Hippocampal formation (tissue), 2 donors: ENCODE data around the gene CDC45.
"Not testable (repeated sequence)": the region's sequence is repeated elsewhere in the genome, so short reads cannot be mapped to it uniquely, and the experiment has no call there.

ENCODE experiments used
- DNase-seq, 2 donors: peaks; one replicate each; lab custom pipeline; 2025; lab: John Stamatoyannopoulos, UW

CDC45 gene

DNA sequence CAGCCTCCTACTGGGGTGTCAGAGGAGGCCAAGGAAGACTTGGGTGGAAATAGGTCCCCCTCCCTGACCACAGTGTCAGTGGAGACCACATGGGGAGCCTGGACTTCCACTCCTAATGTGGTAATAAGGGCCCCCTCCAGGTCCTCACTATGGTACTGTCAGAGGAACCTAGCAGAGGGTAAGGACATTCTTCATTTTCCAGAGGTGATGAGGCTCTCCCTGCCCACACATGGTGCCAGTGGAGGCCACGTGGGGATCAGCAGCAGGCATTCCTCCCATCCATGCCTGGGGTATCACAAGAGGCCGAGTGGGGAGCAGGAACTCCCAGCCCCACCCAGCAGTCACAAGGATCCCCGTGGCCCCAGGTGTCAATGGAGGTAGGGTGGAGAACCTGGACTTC, 51.0 kb downstream of the CDC45 start:
- no peak for DNase-seq

DNA sequence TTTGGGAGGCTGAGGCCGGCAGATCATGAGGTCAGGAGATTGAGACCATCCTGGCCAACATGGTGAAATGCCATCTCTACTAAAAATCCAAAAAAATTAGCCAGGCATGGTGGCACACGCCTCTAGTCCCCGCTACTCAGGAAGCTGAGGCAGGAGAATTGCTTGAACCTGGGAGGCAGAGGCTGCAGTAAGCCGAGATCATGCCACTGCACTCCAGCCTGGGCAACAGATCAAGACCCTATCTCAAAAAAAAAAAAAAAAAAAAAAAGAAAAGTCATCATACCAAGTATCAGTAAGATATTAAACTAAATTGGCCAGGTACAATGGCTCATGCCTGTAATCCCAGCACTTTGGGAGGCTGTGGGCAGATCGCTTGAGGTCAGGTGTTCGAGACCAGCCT, 51.6 kb downstream of the CDC45 start:
- not testable (repeated sequence) for DNase-seq

DNA sequence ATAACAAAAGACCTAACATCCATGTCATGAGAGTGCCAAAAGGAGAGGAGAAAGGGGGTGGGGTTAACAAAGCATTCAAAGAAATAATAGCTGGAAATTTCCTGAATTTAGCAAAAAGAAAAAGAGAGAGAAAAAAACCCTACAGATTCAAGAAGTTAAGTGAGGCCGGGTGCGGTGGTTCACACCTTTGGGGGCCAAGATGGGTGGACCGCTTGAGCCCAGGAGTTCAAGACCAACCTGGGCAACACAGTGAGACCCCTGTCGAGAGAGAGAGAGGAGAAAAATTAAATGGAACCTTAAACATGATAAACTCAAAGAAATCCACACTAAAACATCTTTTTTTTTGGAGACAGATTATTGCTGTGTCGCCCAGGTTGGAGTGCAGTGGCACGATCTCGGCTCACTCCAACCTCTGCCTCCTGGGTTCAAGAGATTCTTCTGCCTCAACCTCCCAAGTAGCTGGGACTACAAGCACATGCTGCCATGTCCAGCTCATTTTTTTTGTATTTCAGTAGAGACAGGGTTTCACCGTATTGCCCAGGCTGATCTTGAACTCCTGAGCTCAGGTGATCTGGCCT, 53.4 kb downstream of the CDC45 start:
- no peak for DNase-seq

DNA sequence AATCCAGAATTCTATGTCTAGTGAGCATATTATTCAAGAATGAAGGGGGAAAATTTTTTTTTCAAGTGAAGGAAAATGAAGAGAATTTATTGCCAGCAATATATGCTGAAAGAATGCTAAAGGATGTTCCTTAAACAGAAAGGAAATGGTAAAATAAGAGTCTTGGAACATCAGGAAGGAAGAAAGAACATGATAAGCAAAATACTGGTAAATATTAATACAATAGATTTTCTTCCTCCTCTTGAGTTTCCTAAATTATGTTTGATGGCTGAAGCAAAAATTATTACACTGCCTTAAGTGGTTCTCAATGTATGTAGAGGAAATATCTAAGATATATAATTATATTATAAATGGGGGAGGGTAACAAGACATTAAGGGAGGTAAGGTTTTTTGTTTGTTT, 54.1 kb downstream of the CDC45 start:
- no peak for DNase-seq

DNA sequence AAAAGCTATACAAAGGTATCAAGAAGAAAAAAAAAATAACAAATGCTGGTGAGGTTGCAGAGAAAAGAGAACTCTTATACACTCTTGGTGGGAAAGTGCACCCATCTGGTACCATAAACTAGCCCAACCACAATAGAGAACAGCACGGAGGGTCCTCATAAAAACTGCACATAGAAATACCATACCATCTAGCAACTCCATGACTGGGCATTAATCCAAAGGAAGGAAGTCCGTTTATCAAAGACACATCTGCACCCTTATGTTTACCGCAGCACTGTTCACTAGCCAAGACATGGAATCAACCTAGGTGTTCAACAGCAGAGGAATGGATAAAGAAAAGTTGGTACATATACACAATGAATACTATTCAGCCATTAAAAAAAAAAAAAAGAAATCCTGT, 55.3 kb downstream of the CDC45 start:
- no peak for DNase-seq

DNA sequence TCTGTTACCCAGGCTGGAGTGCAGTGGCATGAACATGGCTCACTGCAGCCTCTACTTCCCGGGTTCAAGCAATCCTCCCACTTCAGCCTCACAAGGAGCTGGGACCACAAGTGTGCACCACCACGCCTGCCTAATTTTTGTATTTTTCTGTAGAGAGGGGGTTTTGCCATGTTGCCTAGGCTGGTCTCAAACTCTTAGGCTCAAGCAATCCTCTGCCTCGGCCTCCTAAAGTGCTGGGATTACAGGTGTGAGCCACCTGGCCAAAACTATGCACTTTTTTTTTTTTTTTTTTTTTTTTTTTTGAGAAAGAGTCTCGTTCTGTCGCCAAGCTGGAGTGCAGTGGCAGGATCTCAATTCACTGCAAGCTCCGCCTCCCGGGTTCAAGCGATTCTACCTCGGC, 56.8 kb downstream of the CDC45 start:
- DNase-seq = no peak

DNA sequence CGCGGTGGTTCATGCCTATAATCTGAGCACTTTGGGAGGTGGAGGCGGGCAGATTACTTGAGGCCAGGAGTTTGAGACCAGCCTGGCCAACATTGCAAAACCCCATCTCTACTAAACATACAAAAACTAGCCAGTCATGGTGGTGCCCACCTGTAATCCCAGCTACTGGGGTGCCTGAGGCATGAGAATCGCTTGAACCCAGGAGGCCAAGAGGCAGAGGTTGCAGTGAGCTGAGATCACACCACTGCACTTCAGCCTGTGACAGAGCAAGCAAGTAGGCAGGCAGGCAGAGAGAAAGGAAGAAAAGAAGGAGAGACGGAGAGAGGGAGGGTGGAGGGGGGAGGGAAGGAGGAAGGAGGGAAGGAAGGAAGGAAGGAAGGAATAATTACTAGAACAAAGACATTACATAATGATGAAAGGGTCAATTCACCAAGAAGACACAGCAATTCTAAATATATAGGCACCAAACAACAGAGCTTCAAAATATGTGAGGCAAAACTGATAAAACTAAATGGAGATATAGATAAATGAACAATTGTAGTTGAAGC, 58.3 kb downstream of the CDC45 start:
- no peak for DNase-seq

DNA sequence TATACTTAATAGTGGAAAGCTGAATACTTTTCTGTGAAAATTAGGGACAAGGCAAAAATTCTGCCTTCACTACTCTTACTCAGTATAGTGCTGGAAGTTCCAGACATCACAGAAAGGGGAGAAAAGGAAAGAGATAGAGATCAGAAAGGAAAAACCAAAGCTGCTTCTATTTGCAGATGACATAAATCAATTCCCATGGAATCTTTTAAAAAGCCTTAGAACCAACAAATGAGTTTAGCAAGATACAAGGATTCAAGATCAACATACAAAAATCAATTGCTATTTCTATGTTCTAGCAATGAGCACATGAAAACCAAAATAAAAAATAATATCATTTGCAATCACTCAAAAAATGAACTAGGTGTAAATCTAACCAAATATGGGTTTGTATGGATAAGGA, 60.7 kb downstream of the CDC45 start:
- DNase-seq = no peak

DNA sequence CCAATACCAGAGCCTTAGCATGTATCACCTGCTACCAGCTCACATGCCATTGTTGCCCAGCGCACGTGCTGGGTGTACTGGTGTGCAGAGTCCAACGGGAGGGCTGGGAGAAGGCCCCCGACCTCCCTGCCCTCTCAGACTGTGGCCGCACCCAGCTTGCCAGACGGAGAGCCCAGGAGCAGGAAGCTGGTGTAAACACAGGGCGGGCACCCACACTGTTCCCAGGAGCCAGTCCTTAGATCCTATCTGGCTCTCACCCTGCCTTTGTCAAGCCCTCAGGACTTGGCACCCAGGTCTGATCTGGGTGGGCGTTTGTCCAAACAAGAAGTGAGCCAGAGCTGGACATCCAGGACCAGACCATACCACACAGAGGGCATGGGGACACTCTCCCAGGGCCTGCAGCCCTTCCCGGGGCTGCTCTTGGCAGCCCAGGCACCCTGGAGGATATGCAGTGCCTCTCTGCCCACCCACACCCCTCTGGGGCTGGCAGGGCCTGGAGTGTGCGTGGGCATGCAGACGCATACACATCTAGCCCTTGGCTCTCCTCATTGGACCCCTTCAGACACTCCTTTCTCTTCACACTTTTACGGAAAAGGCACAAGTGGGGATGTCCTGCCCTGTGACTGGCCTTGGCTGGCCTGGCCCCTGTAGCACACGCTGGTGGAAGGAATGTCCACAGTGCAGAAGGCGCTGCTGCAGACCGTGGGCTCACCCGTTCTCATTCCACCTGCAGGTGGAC, 64.4 kb downstream of the CDC45 start:
- DNase-seq = no peak

DNA sequence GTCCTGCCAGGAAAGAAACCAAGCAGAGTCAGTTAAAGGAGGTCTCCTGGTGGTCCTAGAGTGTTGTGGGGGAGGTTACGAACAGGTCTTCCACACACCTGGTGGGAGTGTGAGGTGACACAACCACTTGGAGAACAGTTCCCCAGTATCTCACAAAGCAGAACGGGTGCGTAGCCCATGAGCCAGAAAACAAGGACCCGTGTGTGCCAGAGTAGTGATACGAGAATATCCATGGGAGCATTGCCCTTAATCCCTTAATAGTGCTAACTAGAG, 66.2 kb downstream of the CDC45 start:
- no peak for DNase-seq

DNA sequence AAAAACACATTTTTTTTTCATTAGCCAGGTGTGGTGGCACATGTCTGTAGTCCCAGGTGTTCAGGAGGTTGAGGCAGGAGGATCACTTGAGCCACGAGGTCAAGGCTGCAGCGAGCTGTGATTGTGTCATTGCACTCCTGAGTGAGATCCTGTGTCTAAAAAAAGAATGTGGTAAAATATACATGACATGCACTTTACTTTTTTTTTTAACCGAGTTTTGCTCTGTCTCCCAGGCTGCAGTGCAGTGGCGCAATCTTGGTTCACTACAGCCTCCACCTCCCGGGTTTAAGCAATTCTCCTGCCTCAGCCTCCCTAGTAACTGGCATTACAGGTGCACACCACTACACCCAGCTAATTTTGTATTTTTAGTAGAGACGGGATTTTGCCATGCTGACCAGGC, 67.0 kb downstream of the CDC45 start:
- no peak for DNase-seq

DNA sequence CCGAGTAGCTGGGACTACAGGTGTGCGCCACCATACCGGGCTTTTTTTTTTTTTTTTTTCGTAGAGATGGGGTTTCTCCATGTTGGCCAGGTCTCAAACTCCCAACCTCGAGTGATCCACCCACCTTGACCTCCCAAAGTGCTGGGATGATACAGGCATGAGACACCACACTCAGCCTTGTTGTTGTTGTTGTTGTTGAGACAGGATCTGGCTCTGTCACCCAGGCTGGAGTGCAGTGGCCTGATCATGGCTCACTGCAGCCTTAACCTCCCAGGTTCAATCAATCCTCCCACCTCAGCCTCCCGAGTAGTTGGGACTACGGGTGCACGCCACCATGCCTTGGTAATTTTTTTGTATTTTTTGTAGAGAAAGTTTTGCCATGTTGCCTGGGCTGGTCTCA, 67.9 kb downstream of the CDC45 start:
- no peak for DNase-seq

DNA sequence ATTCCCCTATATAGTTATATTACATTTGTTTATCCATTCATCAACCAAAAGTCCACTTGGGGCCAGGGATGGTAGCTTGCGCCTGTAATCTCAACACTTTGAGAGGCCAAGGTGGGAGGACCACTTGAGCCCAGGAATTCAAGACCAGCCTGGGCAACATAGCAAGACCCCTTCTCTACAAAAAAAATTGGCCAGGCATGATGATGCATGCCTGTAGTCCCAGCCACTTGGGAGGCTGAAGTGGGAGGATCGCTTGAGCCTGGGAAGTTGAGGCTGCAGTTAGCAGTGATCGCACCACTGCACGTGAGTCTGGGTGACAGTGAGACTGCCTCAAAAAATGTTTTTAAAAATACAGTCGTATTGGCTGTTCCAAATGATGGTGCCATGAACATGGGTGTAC, 68.7 kb downstream of the CDC45 start:
- not testable (repeated sequence) for DNase-seq

DNA sequence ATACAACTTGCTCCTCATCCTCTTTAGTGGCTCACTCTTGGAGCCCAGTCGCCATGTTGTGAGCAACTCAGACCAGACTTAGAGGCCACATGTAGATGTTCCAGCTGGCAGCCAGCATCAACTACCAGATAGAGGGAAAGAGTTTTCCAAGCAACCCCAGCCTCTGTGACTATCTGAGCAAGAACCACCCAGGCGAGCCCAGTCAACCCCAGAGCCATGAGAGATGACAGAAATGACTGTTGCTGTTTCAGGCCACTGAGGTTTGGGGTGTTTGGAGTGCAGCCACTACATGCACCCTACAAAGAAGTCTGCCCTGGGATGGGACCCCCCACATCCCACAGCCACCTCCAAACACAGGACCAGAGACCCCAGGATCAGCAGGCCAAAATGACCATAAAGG, 69.2 kb downstream of the CDC45 start:
- no peak for DNase-seq

DNA sequence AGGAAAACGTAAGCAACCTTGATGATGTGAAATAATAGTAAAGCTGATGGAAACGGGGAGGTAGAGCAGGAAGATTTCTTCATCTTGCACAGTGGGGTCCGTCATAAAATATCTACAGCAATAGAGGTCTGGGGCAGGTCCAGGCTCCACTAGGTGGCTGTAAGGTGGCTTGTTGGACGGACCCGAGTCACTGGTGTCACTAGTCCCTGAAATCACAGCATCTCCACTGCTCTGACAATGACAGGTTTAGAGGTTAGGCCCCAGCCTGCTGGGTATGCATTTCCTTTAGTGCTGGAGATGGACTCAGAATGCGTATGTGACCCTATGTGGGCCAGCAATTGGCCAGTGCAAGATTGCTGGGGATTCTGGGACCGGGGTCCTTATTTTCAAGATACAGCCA, 69.7 kb downstream of the CDC45 start:
- DNase-seq = no peak

DNA sequence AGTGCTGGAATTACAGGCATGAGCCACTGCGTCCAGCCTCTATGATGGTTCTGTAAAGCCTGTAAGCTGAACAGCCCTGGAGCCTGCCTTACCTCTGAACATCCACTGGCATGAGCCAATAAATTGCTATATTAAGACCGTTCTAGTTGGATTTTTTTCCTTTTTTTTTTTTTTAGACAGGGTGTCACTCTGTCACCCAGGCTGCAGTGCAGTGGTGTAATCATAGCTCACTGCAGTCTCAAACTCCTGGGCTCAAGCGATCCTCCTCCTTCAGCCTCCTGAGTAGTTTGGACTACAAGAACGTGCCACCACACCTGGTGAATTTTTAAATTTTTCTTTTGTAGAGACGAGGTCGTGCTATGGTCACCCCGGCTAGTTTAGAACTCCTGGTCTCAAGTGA, 70.7 kb downstream of the CDC45 start:
- no peak for DNase-seq

DNA sequence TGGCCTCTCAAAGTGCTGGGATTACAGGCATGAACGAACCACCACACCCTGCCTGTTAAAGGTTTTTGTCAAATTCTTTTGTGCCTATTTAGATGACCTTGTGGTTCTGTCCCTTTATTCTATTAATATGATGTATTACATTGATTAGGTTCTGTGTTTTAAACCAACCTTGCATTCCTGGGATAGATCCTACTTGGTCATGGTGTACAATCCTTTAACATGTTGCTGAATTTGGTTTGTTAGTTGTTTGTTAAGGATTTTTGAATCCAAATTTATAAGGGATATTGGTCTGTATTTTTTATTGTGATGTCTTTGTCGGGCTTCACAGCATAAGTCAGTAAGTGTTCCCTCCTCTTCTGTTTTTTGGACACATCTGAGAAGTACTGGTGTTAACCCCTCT, 73.5 kb downstream of the CDC45 start:
- no peak for DNase-seq

DNA sequence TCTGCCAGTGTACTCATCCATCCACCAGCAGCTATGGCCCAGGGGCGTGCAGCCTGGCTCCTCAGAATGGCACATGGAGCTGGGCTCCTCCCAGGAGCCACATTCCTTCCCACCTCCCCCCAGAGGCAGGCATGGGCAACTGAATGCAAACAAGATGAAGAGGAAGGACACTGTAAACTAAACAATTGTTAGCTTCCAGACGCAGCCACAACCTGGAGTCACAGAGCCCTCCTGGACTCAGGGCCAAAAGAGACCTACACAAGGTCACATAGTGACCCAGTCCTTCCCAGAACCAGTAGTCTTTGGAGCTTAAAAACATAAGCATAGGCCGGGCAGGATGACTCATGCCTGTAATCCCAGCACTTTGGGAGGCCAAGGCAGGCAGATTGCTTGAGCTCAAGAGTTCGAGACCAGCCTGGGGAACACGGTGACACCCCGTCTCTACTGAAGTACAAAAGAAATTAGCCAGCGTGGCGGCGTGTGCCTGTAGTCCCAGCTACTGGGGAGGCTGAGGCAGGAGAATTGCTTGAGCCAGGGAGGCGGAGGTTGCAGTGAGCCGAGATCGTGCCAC, 75.2 kb downstream of the CDC45 start:
- no peak for DNase-seq

DNA sequence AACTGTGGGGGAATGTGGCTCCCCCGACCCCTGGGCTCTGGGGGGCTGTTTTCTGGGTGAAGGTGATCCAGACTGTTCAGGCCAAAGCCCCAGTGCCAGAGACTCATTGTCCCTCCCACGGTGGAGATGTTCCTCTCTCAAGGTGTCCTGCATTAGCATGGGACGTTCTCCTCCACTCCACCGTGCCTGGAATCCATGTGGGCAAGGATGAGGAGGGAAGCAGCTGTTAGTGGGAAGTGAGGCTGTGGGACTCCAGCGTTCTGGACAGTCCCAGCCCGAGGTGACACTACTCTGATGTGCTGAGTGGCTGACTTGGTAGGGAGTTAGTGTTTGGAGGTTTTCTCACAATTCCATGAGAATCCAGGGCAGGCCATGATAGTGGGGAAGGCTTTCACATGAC, 75.9 kb downstream of the CDC45 start:
- DNase-seq = no peak

DNA sequence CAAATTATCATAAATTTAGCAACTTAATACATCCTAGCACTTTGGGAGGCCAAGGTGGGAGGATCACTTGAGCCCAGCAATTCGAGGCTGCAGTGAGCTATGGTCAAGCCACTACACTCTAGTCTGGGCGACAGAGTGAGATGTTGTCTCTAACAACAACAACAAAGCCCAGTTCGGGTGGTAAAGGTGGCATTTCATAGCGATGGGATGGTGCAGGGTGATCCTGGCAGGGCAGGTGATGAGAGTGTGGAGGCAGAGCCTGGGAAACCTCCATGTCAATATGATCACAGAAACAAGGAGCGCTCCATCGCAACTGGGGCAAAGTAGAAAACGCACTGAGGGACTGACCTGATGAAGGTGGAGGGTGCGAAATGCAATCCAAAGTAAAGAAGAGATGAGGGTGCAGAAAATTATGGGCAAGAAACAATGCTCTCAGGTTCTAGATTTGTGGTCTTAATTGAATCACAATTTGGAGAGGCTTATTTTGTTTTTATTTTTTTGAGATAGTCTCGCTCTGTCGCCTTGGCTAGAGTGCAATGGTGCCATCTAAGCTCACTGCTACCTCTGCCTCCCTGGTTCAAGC, 77.3 kb downstream of the CDC45 start:
- DNase-seq = no peak

DNA sequence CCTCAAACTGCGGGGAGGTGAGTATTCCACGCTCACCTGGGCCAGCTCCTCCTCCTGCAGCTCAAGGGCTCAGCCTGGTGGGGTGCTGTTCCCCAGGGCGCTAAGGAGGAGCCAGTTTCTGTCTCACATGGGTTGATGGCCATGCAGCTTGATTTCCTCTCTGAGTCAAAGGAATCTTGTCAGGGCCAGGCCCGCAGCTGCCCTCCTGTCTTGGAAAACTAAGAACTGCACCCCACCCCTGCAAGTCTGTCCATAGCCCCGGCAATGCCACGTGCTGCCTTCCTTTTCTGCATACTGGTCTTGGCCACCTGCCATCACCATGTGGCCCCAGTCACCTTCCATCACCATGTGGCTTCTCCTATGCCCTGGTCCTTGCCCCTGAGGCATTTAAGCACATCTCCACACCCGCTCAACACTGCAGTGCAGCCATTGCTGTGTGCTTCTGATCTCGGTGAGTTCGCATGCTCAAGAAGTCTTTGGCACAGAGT, 79.6 kb downstream of the CDC45 start:
- DNase-seq = no peak

DNA sequence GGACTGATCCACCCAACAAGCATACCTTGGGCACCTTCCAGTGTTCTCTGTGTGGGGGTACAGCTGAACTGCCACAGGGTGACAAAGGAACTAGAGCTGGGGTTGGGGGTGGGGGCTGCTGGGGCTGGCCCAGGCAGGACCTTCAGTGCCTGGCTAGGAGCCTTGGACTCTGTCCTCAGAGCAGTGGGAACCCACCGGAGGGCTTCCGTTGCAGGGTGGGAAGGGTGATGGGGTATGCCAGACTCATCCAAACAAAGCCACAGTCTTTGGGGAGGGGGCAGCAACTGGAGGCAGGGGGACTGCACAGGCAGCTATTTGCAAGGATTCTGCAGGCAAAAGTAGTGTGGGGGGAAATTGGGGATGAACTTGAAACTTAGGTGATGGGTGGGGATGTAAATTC, 80.2 kb downstream of the CDC45 start:
- DNase-seq = no peak
